ENCODE data around the gene CARD8.

DNA sequence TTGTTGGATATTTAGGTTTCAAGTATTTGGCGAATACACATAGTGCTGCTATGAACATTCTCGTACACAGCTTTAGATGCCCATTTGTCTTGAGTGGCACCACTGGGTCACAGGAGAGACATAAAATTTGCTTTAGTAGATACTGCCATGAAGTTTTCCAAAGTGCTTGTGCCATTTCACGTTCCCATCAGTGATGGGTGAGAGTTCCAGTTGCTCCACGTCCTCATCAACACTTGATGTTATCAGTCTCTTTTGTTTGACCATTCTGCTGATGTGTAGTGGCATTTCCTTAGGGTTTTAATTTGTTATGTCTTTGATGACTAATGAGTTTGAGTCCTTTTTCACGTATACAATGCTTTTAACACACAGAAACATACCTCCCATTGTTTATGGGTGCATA lies 74.2 kb downstream of the CARD8 start:
- TF ChIP-seq ATF1 (CRISPR knock-in tag; IDR thresholded peaks at IDR 0.05) (no peak), E2F1 (CRISPR knock-in tag; IDR thresholded peaks at IDR 0.05) (no peak), ZBTB21 (CRISPR knock-in tag; IDR thresholded peaks at IDR 0.05; ENCODE audit: borderline replicate concordance) (no peak), E2F4 (CRISPR knock-in tag; IDR thresholded peaks at IDR 0.05; ENCODE audit: borderline replicate concordance, low read depth) (no peak), GABPB1 (CRISPR knock-in tag; IDR thresholded peaks at IDR 0.05) (no peak), CREB1 (CRISPR knock-in tag; IDR thresholded peaks at IDR 0.05) (no peak), MYBL2 (CRISPR knock-in tag; IDR thresholded peaks at IDR 0.05) (no peak), JUN (CRISPR knock-in tag; IDR thresholded peaks at IDR 0.05) (no peak)
- TF ChIP-seq, protein P1, sequence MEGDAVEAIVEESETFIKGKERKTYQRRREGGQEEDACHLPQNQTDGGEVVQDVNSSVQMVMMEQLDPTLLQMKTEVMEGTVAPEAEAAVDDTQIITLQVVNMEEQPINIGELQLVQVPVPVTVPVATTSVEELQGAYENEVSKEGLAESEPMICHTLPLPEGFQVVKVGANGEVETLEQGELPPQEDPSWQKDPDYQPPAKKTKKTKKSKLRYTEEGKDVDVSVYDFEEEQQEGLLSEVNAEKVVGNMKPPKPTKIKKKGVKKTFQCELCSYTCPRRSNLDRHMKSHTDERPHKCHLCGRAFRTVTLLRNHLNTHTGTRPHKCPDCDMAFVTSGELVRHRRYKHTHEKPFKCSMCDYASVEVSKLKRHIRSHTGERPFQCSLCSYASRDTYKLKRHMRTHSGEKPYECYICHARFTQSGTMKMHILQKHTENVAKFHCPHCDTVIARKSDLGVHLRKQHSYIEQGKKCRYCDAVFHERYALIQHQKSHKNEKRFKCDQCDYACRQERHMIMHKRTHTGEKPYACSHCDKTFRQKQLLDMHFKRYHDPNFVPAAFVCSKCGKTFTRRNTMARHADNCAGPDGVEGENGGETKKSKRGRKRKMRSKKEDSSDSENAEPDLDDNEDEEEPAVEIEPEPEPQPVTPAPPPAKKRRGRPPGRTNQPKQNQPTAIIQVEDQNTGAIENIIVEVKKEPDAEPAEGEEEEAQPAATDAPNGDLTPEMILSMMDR (IDR thresholded peaks at IDR 0.05): no peak
